ENCODE measurements around the gene UBA3. TPM values are rescaled to one million over a fixed set of nuclear protein-coding genes. Genes with fewer than 3 reads are reported as not detected.

UBA3 gene
- total RNA-seq (2022; extraction: Qiagen RNA extraction; ENCODE audit: low read depth) = 21.4 to 28.3 TPM (median 25.2 TPM) in 5 replicates

DNA sequence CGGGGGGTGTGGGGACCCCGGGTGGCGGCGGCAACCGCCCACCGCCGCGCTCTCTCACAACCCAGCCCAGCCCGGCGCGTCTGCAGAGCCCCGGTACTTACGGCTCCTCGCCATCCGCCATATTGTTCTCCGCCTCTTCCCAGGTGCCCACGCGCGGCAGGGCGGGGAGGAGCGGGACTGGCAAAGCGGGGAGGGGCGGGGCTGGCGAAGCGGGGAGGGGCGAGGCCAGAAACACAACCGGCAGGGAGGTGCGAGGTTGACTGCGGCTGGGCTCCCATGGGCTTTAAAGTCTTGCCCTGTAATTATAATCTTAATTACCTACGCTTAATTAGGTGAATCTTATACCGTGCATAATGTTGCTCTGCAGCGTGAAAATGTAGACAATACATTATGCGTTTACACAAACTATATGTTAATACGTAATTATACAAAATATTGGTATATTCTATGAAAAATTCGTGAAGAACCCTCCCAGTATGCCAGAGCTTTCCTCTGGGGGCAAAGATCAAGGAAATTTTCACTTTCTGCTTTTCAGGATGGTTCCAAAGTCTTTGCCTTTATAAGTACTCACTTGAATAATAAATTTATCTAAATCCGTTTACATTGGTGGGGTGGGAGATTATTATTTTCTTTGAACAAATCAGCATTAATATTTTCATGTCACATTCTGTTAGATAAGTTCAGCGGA, at the start of gene UBA3:
Gene UBA3 (minus strand): TSS at position 133 of the 688 bp plus-strand sequence. CDS start 12 bp downstream, at position 121.

DNA sequence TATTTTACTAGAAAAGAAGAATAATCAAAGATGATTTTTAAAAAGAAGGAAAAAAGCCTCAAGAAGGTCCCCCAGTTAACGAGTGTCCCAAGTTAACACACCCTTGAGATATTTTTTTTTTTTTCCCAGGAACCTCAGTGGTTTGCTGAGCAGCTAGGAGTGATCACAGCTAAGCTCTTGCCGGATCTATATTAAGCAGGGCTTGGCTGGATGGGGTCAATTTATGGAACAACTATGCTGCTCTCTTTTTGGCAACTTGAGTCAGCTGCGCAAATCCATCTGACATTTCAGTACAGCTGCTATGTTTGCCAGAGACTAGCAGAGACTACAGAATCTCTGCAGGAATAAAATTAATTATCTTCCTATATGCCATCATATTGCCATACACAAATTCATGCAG, 42.2 kb upstream of the UBA3 start, which contains the start of gene LMOD3:
Gene LMOD3 (minus strand): TSS at position 193 of the 400 bp plus-strand sequence. CDS start 209 bp downstream, outside the sequence.

GRCh38 chr3:69084326-69085167, 4.4 kb upstream of the UBA3 start, which contains the start of gene ARL6IP5:
Gene ARL6IP5, plus strand, starts transcription at chr3:69084937. Its CDS starts 111 bp downstream, at chr3:69085048.

GRCh38 chr3:69051756-69052471, 28.3 kb downstream of the UBA3 start, which contains the start of gene TMF1:
Gene TMF1, minus strand, starts transcription at chr3:69052333. Its CDS starts 247 bp downstream, at chr3:69052086.

DNA sequence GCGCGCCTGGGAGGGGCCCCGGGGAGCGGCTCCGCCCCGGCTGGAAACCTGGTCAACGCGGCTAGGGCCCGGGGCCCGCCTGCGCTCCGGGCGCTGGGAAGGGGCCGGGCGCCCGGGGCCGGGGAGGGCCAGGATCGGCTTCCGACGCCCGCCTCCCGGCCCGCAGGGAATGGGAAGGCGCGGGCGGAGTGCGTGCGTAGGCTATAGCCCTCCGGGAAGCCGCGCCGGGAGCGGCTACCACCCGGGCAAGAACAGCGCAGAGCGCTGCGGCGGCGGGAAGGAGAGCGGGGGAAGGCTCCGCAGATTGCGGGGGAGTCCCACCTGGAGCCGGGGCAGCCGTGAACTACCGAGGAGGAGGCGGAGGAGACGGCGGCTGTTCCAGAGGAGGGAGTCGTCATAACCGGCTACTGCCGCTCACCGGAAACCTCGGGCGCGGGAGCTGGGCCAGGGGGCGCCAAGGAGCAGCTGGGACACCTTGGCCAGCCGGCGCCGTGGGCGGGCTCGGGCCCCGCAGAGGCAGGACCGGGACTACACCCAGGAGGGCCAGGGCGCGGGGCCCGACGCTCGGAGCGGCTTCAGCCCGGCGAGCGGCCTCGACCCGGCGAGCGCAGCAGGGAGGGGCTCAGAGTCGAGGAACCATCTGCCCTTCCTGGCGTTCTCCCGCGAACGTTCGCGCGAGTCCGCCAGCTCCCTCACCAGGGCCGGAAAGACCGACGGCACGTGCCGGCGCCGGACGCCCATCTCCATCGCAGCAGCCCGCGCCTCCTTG, 66.7 kb downstream of the UBA3 start, which contains the start of gene EOGT:
Gene EOGT (minus strand): TSS at position 432 of the 769 bp plus-strand sequence. CDS start 3,838 bp downstream, outside the sequence.

Other genes with a start within 250 kb of the UBA3 start
- gene TAFA4, start 147.8 kb downstream of the UBA3 start, total RNA-seq (2022; extraction: Qiagen RNA extraction; ENCODE audit: low read depth) = not detected in 5 replicates
- gene EOGT, start 66.7 kb downstream of the UBA3 start, total RNA-seq (2022; extraction: Qiagen RNA extraction; ENCODE audit: low read depth) = 7.7 to 14.6 TPM (median 12.9 TPM) in 5 replicates
- 10.6 to 16.9 TPM (median 16.6 TPM) in 5 replicates for gene TMF1, start 28.0 kb downstream of the UBA3 start, total RNA-seq (2022; extraction: Qiagen RNA extraction; ENCODE audit: low read depth)
- 80.4 to 113 TPM (median 95.7 TPM) in 5 replicates for gene ARL6IP5, start 4.6 kb upstream of the UBA3 start, total RNA-seq (2022; extraction: Qiagen RNA extraction; ENCODE audit: low read depth)
- not detected in 5 replicates for gene LMOD3, start 42.2 kb upstream of the UBA3 start, total RNA-seq (2022; extraction: Qiagen RNA extraction; ENCODE audit: low read depth)